Ovary (tissue), 3 donors: ENCODE results near the gene ARL6IP5.

Experiments used
- POLR2A ChIP-seq: fragments of 450-650 bp; IDR thresholded peaks from one replicate; pipeline ENCODE4 v1.6.1; 2017; ENCODE audit warnings: antibody characterized with exemption, mild to moderate bottlenecking, moderate library complexity
- TF ChIP-seq, protein P1 (sequence below), 3 donors: fragments of 450-650 bp in 2 of 3; fragments of 200-600 bp in 1 of 3; IDR thresholded peaks; one replicate each; pipeline versions ENCODE4 v1.5.1 to v1.8.0; 2016 to 2022; ENCODE audit warnings: antibody characterized with exemption in 3 of 3, mild to moderate bottlenecking in 1 of 3
- donor health status: DM: no; HTN: no; CAD: no.

DNA sequence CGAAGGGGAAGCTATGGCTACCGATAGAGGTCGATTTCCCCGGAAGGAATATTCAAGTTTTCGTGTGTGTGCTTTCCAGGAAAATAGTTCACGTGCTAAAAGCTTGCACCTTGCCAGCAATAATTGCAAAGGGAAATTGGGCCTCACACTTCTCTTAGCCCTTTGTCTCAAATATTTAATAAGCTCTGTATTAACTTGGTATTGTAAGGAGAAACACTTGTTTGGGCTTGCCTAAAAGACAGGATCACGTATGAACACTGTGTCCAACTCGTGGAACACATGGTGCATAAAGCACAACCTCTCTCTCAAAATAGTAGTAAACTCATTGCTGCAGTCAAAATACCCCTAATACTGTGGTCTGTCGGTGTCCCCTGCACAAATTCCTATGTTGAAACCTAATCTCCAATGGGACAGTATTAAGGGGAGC is 32.3 kb upstream of the ARL6IP5 start:
- TF ChIP-seq POLR2A: no peak
- TF ChIP-seq, protein P1, sequence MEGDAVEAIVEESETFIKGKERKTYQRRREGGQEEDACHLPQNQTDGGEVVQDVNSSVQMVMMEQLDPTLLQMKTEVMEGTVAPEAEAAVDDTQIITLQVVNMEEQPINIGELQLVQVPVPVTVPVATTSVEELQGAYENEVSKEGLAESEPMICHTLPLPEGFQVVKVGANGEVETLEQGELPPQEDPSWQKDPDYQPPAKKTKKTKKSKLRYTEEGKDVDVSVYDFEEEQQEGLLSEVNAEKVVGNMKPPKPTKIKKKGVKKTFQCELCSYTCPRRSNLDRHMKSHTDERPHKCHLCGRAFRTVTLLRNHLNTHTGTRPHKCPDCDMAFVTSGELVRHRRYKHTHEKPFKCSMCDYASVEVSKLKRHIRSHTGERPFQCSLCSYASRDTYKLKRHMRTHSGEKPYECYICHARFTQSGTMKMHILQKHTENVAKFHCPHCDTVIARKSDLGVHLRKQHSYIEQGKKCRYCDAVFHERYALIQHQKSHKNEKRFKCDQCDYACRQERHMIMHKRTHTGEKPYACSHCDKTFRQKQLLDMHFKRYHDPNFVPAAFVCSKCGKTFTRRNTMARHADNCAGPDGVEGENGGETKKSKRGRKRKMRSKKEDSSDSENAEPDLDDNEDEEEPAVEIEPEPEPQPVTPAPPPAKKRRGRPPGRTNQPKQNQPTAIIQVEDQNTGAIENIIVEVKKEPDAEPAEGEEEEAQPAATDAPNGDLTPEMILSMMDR (IDR thresholded peaks at IDR 0.05): no peak
